Gastrocnemius medialis (tissue), 4 donors: Measurements from ENCODE around the gene TLCD2. TPM values are rescaled to one million over a fixed set of nuclear protein-coding genes. Genes with fewer than 3 reads are reported as not detected.
"Not testable (repeated sequence)": the region's sequence is repeated elsewhere in the genome, so short reads cannot be mapped to it uniquely, and the experiment has no call there.

ENCODE experiments used
- ATAC-seq, 2 donors: fragments of 150-250 bp; one replicate each; pipeline ENCODE4 v1.9.1; 2016
- DNase-seq, 2 donors: peaks; one replicate each; pipeline ENCODE4 v3.0.0-alpha.2; 2019
- H3K27ac ChIP-seq, 4 donors: fragments of 200-600 bp; sonication (generic); 1 replicate in 1 of 4; 2 replicates in 3 of 4; pipeline ENCODE4 v1.5.1; 2016 to 2018; ENCODE audit warnings: mild to moderate bottlenecking in 2 of 4, moderate library complexity in 1 of 4
- H3K27me3 ChIP-seq, 3 donors: fragments of 200-600 bp; sonication (generic) in 2 of 3; 1 replicate in 1 of 3; 2 replicates in 2 of 3; pipeline versions ENCODE4 v1.5.1 to v1.6.0; 2016 to 2019; ENCODE audit warnings: mild to moderate bottlenecking in 1 of 3, moderate library complexity in 1 of 3
- H3K36me3 ChIP-seq, 2 donors: fragments of 200-600 bp; sonication (generic) in 1 of 2; one replicate each; pipeline ENCODE4 v1.5.1; 2017 to 2018
- H3K4me1 ChIP-seq, 2 donors: fragments of 200-600 bp; sonication (generic) in 1 of 2; one replicate each; pipeline ENCODE4 v1.5.1; 2016 to 2017; ENCODE audit warnings: mild to moderate bottlenecking in 2 of 2
- H3K4me3 ChIP-seq, 4 donors: fragments of 200-600 bp; sonication (generic) in 3 of 4; 1 replicate in 1 of 4; 2 replicates in 3 of 4; pipeline ENCODE4 v1.5.1; 2016 to 2019; ENCODE audit warnings: mild to moderate bottlenecking in 2 of 4
- H3K9me3 ChIP-seq, 3 donors: fragments of 200-600 bp; sonication (generic) in 2 of 3; 1 replicate in 1 of 3; 2 replicates in 2 of 3; pipeline ENCODE4 v1.5.1; 2016 to 2019
- CTCF ChIP-seq, 5 experiments: fragments of 450-650 bp in 3 of 5; fragments of 200-600 bp in 2 of 5; sonication (generic) in 2 of 5; IDR thresholded peaks in 4 of 5; conservative IDR thresholded peaks in 1 of 5; 1 replicate in 4 of 5; 2 replicates in 1 of 5; pipeline ENCODE4 v1.5.1; 2016 to 2019; ENCODE audit warnings: antibody characterized with exemption in 5 of 5, mild to moderate bottlenecking in 3 of 5, moderate library complexity in 3 of 5
- POLR2A ChIP-seq, 2 donors: fragments of 450-650 bp; IDR thresholded peaks; one replicate each; pipeline ENCODE4 v1.6.1; 2017; ENCODE audit warnings: antibody characterized with exemption in 2 of 2, mild to moderate bottlenecking in 2 of 2, moderate library complexity in 2 of 2
- in situ Hi-C, 4 donors: fragments of 200-750 bp; cut with MboI; loops; one replicate each; pipeline versions ENCODE4 v1.15.0 to v1.8.0; 2017; ENCODE audit warnings: low sequenced_read_pairs in 4 of 4
- intact Hi-C: fragments of 100-400 bp; cut with DNase I; formaldehyde crosslinking; loops from one replicate; pipeline ENCODE4 v1.15.1; 2023; ENCODE audit warnings: low total_unique reads
- total RNA-seq, 4 donors: library from RNA; depleted of rRNA; stranded (reverse); fragments of >200 nt; gene quantifications; one replicate each; pipeline versions ENCODE4 v1.1.0 to v1.2.3, GENCODE V29; 2016

TLCD2 gene
- total RNA-seq, 4 donors from 2014 or later: 0.66 to 0.95 (median 0.85) TPM

- no peak for TF ChIP-seq CTCF (IDR thresholded peaks at IDR 0.05 in 4 of 5, conservative IDR thresholded peaks at IDR 0.05 in 1 of 5)
- TF ChIP-seq POLR2A (IDR thresholded peaks at IDR 0.05): no peak
- Histone ChIP-seq H3K27me3 (no peaks in the 10 kb centered on the region), H3K36me3 (no peaks in the 10 kb centered on the region), H3K4me3 (no peak overlapping the region), H3K27ac (no peak overlapping the region), H3K4me1 (no peaks in the 10 kb centered on the region), H3K9me3 (no peaks in the 10 kb centered on the region)
- DNase-seq: no peak
- in situ Hi-C loops: loop anchor here in 1 of 4 donors (25.0 kb wide), 1 partner anchor 344 kb away; the partner anchor contains the start of genes DPH1, OVCA2 and RTN4RL1
- ATAC-seq: no peak
- intact Hi-C loops: no loop called here
These were observed 16.8 kb downstream of the TLCD2 start for GRCh38 chr17:1693339-1693738.

GRCh38 chr17:1690544-1691221, 19.5 kb downstream of the TLCD2 start:
- Histone ChIP-seq H3K27me3 (no peaks in the 10 kb centered on the region), H3K36me3 (no peaks in the 10 kb centered on the region), H3K4me3 (no peak overlapping the region), H3K9me3 (no peaks in the 10 kb centered on the region), H3K4me1 (no peaks in the 10 kb centered on the region), H3K27ac (no peak overlapping the region)
- DNase-seq (no peak), ATAC-seq (no peak)
- TF ChIP-seq CTCF (IDR thresholded peaks at IDR 0.05 in 4 of 5, conservative IDR thresholded peaks at IDR 0.05 in 1 of 5) (no peak), POLR2A (IDR thresholded peaks at IDR 0.05) (no peak)
- intact Hi-C loops: no loop called here
- in situ Hi-C loops: loop anchor here in 1 of 4 donors (25.0 kb wide), 1 partner anchor 347 kb away; the partner anchor contains the start of genes DPH1, OVCA2 and RTN4RL1

GRCh38 chr17:1688405-1688804, 21.8 kb downstream of the TLCD2 start:
- ATAC-seq, H3K36me3 ChIP-seq, H3K9me3 ChIP-seq, DNase-seq, H3K4me3 ChIP-seq, H3K27me3 ChIP-seq, intact Hi-C loops, H3K27ac ChIP-seq: not testable (repeated sequence)
- in situ Hi-C loops: loop anchor here in 1 of 4 donors (25.0 kb wide), 1 partner anchor 349 kb away; the partner anchor contains the start of genes DPH1, OVCA2 and RTN4RL1
- H3K4me1 ChIP-seq: peaks cover 9 to 11% of the 10 kb centered on the region in 2 donors

GRCh38 chr17:1686086-1686485, 24.1 kb downstream of the TLCD2 start:
- no peak overlapping the region for H3K4me3 ChIP-seq
- no peak for ATAC-seq
- no peaks in the 10 kb centered on the region for H3K9me3 ChIP-seq
- peaks cover 4 to 24% of the 10 kb centered on the region in 2 donors for H3K36me3 ChIP-seq
- intact Hi-C loops: no loop called here
- H3K4me1 ChIP-seq: peaks cover 21 to 28% of the 10 kb centered on the region in 2 donors
- H3K27me3 ChIP-seq: no peaks in the 10 kb centered on the region
- H3K27ac ChIP-seq: no peak overlapping the region
- in situ Hi-C loops: loop anchor here in 1 of 4 donors (25.0 kb wide), 1 partner anchor 351 kb away; the partner anchor contains the start of genes DPH1, OVCA2 and RTN4RL1
- no peak for DNase-seq
- TF ChIP-seq POLR2A (IDR thresholded peaks at IDR 0.05) (no peak), CTCF (IDR thresholded peaks at IDR 0.05 in 4 of 5, conservative IDR thresholded peaks at IDR 0.05 in 1 of 5) (no peak)
